GM18520 (cell line): Measurements from ENCODE around the gene COPS4.
"Not testable (repeated sequence)": the region's sequence is repeated elsewhere in the genome, so short reads cannot be mapped to it uniquely, and the experiment has no call there.

Experiments
- ATAC-seq: cut with Tn5 transposase; IDR thresholded peaks from one replicate; pipeline ENCODE4 v1.9.1; 2021; ENCODE audit not compliant: unreplicated experiment

Gene COPS4

GRCh38 chr4:83083925-83084475, 49.0 kb downstream of the COPS4 start:
- no peak for ATAC-seq

DNA sequence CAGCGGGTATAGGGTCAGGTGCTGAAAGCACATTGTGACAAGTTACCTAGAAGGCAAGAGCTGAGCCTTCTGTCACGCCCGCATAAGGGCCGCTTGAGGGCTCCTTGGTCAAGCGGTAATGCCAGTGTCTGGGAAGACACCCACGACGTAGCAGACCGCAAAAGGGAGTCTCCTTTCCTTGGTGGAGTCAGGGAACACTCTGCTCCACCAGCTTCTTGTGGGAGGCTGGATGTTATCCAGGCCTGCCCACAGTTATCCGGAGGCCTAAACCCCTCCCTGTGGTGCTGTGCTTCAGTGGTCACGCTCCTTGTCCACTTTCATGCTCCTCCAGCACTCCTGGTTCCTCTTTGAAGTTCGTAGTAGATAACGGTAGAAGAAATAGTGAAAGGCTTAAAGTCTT, 50.0 kb downstream of the COPS4 start:
- not testable (repeated sequence) for ATAC-seq

DNA sequence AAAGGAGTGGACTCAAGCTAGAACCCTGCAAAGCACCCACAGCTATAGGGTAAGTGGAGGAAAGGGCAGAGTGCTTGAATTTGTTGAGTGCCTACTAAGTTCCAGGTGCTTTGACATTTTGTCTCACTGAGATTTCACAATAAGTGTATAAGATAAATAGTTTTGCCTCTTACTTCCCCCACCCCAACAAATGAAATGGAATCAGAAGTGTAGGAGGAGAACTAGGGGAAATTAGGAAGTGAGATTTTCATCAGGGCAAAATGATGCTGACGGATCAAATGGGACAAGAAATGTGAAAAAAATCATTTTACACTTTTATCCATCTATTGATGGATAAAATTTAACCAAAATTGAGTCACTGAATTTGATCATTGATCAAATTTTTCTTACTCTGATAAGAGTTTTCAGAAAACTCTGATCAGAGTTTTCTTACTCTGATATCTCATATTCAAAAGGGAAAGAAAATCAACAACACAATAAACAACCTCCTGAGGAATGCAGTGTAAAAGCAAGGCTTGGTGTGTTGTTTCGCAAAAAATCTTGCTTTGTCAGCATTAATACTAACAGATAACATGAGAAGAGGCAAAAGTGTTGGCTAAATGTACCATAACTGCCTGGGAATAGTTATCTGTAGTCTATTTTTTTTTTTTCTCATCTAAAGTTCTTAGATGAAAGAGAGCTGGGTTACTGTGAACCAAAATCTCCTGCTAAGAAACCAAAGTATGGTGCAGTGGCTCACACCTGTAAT, 54.6 kb downstream of the COPS4 start:
- no peak for ATAC-seq

GRCh38 chr4:83093060-83093640, 58.2 kb downstream of the COPS4 start:
- ATAC-seq = no peak

- no peak for ATAC-seq
Observed at GRCh38 chr4:83096397-83096796, 61.4 kb downstream of the COPS4 start.

- ATAC-seq = no peak
Observed at GRCh38 chr4:83104991-83105390, 70.0 kb downstream of the COPS4 start.

DNA sequence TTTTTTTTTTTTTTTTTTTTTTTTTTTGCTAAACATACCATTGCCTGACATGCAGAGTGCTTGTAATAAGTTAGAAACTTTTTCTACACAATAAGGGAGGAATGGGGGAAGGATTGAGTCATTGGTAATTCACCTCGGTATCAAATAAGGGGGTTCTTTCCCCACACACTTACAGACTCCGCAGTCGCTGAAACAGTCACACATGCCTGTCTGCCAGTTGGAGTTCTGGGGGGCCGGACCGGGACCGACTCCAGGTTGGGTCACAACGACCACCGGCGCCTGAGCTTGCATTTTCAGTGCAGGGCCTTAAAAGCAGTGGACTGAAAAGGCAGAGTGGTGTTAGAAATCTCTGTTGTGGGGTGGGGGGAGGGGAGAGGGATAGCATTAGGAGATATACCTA, 72.6 kb downstream of the COPS4 start:
- no peak for ATAC-seq

DNA sequence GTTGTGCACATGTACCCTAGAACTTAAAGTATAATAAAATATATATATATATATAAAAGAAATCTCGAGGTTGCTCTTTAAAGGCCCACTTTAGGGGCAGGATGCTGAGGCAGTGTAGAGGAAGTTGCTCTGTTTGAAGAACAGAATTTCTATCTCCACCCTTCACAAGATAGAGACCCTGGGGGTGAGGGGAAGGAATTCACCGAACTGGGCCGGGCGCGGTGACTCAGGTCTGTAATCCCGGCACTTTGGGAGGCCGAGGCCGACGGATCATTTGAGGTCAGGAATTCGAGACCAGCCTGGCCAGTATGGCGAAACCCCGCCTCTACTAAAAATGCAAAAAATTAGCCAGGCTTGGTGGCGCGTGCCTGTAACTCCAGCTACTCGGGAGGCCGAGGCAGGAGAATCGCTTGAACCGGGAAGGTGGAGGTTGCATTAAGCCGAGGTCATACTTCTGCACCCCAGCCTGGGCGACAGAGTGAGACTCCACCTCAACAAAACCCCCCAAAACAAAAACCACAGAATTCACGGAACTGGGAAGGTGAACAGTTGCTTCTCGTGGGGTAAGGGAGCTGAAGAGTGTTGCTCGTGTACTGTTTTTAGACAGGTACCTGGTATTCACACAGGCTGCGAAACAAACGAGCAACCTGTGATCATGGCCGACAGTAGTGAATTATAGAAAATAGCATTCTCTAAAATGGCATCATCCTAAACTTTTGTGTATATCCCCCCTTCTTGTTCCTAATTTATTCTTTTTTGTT, 73.3 kb downstream of the COPS4 start:
- no peak for ATAC-seq

GRCh38 chr4:83109480-83110222, 74.7 kb downstream of the COPS4 start:
- ATAC-seq = no peak

GRCh38 chr4:83110223-83110945, 75.4 kb downstream of the COPS4 start:
- peak; percentile 48 for ATAC-seq

DNA sequence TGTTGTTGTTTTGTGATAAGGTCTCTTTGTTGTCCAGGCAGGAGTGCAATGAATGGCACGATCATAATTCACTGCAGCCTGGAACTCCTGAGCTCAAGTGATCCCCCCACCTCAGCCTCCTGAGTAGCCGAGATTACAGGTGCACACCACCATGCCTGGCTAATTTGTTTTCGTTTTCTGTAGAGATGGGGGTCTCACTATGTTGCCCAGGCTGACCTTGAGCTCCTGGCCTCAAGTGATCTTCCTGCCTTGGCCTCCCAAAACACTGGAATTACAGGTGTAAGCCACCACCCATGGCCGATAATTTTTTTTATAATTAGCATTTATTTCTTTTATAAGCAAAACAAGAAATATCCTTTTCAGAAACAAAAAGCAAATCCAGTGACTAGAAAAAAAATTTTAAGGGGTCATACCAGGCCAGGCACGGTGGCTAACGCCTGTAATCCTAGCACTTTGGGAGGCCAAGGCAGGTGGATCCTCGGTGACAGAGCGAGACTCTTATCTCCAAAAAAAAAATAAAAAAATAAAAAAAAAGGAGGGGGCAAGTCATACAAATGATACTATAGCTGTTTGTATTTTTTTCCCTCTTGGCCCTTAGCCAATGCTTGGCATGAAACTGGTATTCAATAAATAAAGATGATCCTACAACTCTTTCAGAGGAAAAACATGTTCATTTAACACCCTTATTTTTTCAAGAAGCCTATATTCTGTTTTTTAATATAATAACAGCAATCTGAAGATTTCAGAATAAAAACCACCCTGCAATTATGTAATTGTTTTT, 76.2 kb downstream of the COPS4 start:
- no peak for ATAC-seq

DNA sequence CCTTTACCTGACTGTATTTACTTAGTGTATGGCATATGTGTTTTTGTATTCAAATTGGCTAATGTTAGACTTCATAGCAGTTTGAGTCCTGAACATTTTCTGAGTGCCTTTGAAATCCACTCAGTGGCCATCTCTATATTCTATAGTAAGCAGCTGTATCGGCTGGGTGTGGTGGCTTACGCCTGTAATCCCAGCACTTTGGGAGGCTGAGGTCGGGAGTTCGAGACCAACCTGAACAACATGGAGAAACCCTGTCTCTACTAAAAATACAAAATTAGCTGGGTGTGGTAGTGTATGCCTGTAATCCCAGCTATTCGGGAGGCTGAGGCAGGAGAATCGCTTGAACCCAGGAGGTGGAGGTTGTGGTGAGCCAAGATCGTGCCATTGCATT, 76.8 kb downstream of the COPS4 start:
- not testable (repeated sequence) for ATAC-seq

GRCh38 chr4:83112231-83112630, 77.2 kb downstream of the COPS4 start:
- ATAC-seq = peak; percentile 37

- no peak for ATAC-seq
Observed at GRCh38 chr4:83112678-83113428, 77.9 kb downstream of the COPS4 start.

DNA sequence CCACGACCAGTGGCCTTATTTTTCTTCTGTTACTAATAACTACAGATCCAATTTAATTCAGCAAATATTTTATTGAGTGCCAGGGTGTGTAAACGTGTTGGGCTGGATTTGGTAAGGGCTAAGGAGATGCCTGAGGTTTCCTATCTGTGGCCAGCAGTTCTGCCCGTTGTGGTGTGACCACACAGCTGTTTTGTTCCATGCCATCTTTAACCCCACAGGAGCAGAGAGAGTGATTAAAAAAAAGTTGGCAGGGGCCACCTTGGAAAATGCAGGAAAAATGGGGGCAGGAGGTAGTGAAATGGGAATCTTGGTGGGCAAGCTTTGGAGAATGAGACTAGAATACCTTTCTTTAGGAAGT, 78.4 kb downstream of the COPS4 start:
- no peak for ATAC-seq

GRCh38 chr4:83114576-83114975, 79.6 kb downstream of the COPS4 start, which contains the start of gene PLAC8:
Gene PLAC8 (minus strand): TSS chr4:83114729. CDS start chr4:83107921, 6,808 bp downstream.
- peak; percentile 38 for ATAC-seq

DNA sequence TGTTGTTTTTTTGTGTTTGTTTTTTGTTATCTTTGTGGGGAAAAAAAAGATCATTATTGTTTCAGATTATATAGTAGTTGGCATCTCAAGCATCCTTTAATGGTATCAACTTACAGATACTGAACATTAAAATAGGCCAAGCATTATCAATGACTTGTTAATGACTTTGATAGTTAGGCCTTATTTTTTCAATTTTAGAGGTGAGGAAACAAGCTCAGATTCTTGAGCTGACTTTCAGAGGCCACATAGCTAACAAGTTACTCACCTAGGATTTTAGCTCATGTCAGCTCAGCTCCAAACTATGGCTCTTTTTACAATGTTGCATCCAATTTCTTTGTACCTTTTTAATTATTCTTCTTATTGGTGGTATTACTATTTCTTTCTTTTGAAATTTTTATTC, 80.0 kb downstream of the COPS4 start:
- no peak for ATAC-seq

- ATAC-seq = no peak
Observed at GRCh38 chr4:83115656-83116285, 80.8 kb downstream of the COPS4 start.
